NCI-H526 (cell line): ENCODE results near the gene TCF4.

ENCODE experiments used
- DNase-seq, 2 experiments: peaks; one replicate each; lab custom pipeline; 2025; lab: John Stamatoyannopoulos, UW

TCF4 gene

GRCh38 chr18:55407774-55408535 lies 180.0 kb downstream of the TCF4 start:
- DNase-seq: peak; percentile 86 to 87

GRCh38 chr18:55407191-55407590 lies 180.8 kb downstream of the TCF4 start:
- peak; percentile 9 to 45 for DNase-seq

- peak in 1 of 2 experiments; percentile 45 for DNase-seq
Measured at GRCh38 chr18:55406451-55406991, 181.5 kb downstream of the TCF4 start.

- DNase-seq: peak; percentile 67 to 81
Measured at GRCh38 chr18:55405893-55406406, 182.0 kb downstream of the TCF4 start.

- DNase-seq: no peak
Measured at GRCh38 chr18:55405475-55405874, 182.5 kb downstream of the TCF4 start.

- no peak for DNase-seq
Measured at GRCh38 chr18:55404832-55405465, 183.0 kb downstream of the TCF4 start.

GRCh38 chr18:55404136-55404830 lies 183.7 kb downstream of the TCF4 start:
- no peak for DNase-seq

- peak in 1 of 2 experiments; percentile 50 for DNase-seq
Measured at GRCh38 chr18:55403421-55403949, 184.5 kb downstream of the TCF4 start.

GRCh38 chr18:55402731-55403405 lies 185.1 kb downstream of the TCF4 start:
- peak in 1 of 2 experiments; percentile 26 for DNase-seq

- DNase-seq: peak in 1 of 2 experiments; percentile 77
Measured at GRCh38 chr18:55401638-55402191, 186.3 kb downstream of the TCF4 start.

- peak in 1 of 2 experiments; percentile 26 for DNase-seq
Measured at GRCh38 chr18:55400590-55401541, 187.1 kb downstream of the TCF4 start.

GRCh38 chr18:55400081-55400480 lies 187.9 kb downstream of the TCF4 start:
- DNase-seq: no peak

- DNase-seq: no peak
Measured at GRCh38 chr18:55398858-55399257, 189.1 kb downstream of the TCF4 start.

GRCh38 chr18:55396979-55397378 lies 191.0 kb downstream of the TCF4 start:
- no peak for DNase-seq

- no peak for DNase-seq
Measured at GRCh38 chr18:55396267-55396905, 191.6 kb downstream of the TCF4 start.

GRCh38 chr18:55395799-55396198 lies 192.2 kb downstream of the TCF4 start:
- DNase-seq: no peak

- DNase-seq: no peak
Measured at GRCh38 chr18:55390898-55391297, 197.1 kb downstream of the TCF4 start.

- DNase-seq: no peak
Measured at GRCh38 chr18:55387139-55387984, 200.6 kb downstream of the TCF4 start.

- DNase-seq: no peak
Measured at GRCh38 chr18:55386545-55386944, 201.4 kb downstream of the TCF4 start.
